Kasumi-1 (cell line): ENCODE measurements around the gene CD300A.
A peak's percentile ranks its signal among the peaks of the same experiment; 100 is the strongest.

Experiments
- DNase-seq, 2 experiments: peaks; one replicate each; lab custom pipeline; 2025; lab: John Stamatoyannopoulos, UW

The CD300A gene

DNA sequence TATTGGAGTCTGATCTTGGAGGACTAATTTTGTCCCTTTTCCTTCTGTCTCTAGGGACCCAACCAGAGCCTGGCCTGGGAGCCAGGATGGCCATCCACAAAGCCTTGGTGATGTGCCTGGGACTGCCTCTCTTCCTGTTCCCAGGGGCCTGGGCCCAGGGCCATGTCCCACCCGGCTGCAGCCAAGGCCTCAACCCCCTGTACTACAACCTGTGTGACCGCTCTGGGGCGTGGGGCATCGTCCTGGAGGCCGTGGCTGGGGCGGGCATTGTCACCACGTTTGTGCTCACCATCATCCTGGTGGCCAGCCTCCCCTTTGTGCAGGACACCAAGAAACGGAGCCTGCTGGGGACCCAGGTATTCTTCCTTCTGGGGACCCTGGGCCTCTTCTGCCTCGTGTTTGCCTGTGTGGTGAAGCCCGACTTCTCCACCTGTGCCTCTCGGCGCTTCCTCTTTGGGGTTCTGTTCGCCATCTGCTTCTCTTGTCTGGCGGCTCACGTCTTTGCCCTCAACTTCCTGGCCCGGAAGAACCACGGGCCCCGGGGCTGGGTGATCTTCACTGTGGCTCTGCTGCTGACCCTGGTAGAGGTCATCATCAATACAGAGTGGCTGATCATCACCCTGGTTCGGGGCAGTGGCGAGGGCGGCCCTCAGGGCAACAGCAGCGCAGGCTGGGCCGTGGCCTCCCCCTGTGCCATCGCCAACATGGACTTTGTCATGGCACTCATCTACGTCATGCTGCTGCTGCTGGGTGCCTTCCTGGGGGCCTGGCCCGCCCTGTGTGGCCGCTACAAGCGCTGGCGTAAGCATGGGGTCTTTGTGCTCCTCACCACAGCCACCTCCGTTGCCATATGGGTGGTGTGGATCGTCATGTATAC lies 26.5 kb upstream of the CD300A start:
- no peak for DNase-seq

DNA sequence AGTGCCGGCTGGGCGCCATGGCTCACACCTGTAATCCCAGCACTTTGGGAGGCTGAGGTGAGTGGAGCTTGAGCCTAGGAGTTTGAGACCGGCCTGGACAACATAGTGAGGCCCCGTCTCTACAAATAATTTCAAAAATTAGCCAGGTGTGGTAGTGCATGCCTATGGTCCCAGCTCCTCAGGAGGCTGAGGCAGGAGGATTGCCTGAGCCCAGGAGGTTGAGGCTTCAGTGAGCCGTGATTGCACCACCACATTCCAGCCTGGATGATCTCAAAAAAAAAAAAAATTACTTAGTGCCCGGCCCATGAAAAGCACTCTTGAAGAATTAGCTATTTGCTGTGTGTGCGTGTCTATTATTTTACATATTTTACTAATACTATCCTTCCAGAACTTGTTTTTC lies 24.9 kb upstream of the CD300A start:
- no peak for DNase-seq

DNA sequence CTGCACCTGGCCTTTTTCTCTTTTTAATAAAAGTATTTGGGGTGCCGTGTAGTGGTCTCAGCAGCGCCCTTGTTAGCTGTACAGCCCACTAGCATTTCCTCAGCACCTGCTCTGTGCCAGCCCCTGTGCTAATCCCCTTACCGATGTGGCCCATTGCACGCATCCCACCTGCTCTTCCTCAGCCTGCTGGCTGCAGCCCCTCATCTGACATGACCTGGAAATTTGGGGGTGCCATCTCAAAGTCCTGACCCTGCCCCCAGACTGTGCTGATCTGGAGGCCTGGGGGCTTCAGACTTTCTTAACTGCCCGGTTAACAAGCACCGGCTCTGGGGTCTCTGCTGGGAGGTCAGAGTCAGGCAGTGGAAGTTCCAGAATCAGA lies 24.2 kb upstream of the CD300A start:
- no peak for DNase-seq

DNA sequence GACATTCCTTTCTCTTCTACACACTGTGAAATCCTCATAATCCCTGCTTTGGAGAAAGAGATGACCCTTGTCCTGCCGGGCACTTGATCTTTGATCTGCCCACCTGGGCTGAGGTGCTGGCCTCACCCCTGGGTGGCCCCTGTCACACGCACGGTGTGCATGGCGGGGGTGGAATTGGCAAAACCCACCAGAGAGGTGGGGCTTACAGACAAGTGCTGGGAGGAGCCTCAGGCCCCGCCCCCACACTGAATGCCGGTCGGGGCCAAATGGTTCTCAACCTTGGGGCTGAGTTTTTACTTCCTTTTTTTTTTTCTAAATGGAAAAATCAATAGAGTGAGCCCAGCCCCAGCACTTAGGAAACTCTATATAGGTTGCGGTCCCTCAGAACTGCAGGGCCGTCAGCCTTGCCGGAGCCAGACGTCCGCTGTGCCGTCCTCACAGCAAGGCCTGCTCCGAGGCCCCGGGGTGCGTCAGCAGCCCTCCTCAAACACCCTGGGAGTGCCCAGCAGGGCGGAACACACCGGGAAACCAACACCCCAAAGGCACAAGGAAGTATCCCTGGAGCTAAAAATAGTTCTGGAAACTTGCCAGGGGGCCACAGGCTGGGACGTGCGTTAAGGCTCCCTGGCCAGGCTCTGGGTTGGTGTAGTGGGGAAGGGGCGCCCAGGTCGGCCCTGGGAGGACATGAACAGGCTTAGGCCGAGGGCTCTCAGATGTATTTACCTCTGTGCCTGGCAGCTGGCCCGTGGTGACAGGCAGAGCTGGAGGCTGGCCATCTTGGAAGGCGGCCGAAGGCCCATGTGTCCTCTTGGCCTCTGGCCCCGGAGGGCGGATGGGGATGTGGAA lies 23.5 kb upstream of the CD300A start:
- DNase-seq = peak; percentile 89 to 90

DNA sequence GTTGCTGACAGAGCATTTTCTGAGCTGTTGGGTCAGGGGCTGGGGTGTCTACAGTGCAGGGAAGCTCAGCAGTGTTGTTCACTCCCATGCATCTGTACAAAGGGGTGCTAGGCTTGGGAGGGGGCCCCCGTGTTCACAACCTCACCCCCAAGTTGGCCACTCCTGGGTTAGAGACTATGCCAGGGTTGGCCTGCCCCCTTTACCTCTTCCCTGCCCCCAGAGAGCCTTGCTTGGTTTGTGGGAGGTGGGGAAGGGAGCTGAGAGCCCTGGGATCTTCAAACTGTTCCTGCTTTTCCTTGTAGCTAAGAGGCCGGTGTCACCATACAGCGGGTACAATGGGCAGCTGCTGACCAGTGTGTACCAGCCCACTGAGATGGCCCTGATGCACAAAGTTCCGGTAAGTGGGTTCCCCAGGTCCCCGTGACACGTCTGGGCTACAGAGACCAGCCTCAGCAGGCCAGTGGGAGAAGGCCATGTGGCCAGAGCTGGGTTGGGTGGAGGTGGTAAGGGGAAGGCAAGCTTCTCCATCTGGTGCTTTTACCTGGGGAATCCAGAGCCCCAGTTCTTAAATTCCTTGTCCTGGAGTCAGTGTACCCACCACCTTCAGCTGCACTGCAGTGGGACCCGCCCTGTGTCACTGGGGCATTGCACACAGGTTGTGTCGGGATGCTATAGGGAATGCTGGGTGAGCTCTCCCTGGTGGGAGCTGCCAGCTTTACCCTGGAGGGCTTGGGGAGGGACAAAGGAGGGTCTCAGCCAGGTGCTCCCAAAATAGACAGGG lies 22.7 kb upstream of the CD300A start:
- no peak for DNase-seq

DNA sequence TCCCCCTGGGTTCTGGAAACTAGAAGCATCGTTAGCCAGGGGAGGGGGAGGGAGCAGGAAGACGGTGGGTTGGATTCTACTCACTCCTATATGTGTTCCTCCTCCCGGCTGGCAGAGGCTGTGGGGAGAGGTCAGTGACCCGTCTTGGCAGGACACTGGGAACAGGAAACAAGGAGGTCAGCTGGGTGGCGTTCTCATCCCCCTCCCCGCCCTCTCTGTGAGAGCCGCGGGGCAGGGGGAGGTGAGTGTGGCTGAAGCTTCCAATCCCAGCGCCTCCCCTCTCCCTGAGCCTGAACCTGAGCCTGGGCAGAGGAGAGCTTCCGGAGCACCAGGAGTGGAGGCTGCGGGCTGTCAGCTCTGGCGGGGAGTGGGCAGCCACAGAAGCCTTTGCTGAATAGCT lies 22.0 kb upstream of the CD300A start:
- no peak for DNase-seq

DNA sequence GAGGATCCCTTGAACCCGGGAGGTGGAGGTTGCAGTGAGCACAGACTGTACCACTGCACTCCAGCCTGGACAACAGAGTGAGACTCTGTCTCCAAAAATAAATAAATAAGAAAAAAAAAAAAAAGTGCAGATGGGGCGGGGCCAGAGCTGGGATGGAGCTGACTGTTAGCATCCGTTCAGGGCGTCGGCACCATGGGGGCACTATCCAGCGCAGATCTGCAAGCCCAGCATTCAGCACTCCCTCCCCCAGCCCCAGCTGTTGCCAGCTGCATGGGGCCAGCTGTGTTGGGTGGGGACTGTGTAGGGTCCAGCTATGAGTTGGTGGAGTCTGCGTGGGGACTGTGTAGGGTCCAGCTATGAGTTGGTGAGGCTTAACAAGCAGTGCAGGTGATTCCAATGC lies 21.3 kb upstream of the CD300A start:
- no peak for DNase-seq

DNA sequence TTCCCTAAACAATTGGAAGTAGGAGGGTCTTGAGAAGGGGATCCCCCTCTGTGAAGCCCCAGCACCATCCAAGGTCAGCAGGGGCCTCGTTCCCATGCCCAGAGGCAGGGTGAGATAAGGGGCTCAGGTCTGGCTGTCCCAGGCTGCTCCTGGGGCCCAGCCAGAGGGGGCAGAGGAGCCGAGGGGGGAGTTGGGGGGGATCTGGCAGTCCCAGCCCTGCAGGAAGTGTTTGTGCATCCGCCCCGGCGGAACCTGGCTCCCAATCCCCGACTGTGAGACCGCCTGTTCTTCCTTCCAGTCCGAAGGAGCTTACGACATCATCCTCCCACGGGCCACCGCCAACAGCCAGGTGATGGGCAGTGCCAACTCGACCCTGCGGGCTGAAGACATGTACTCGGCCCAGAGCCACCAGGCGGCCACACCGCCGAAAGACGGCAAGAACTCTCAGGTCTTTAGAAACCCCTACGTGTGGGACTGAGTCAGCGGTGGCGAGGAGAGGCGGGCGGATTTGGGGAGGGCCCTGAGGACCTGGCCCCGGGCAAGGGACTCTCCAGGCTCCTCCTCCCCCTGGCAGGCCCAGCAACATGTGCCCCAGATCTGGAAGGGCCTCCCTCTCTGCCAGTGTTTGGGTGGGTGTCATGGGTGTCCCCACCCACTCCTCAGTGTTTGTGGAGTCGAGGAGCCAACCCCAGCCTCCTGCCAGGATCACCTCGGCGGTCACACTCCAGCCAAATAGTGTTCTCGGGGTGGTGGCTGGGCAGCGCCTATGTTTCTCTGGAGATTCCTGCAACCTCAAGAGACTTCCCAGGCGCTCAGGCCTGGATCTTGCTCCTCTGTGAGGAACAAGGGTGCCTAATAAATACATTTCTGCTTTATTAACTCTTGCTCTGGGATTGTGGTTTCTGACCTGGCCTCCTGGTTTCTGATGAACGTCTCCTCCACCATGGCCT lies 19.6 kb upstream of the CD300A start:
- DNase-seq = peak; percentile 79 to 88

DNA sequence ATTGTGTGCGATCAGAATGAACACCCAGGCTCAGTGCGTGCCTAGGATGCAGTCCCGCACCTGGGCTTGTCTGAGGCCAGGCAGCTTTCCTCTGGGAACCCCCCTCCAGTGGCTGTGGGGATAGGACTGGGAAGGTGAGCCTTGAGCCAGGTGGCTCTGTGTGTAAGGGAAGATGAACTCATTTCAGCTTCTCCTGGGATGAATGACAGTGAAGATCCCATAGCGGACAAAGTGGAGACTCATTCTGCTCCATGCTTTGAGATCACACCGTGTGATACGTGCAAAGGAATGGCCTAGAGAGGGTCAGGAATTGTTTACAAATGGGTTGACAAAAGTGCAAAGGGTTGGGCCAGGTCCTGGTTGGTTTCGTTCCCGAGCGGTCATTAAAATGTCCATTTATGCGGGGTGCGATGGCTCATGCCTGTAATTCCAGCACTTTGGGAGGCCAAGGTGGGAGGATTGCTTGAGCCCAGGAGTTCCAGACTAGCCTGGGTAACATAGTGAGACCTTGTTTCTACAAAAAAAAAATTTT lies 18.7 kb upstream of the CD300A start:
- no peak for DNase-seq

DNA sequence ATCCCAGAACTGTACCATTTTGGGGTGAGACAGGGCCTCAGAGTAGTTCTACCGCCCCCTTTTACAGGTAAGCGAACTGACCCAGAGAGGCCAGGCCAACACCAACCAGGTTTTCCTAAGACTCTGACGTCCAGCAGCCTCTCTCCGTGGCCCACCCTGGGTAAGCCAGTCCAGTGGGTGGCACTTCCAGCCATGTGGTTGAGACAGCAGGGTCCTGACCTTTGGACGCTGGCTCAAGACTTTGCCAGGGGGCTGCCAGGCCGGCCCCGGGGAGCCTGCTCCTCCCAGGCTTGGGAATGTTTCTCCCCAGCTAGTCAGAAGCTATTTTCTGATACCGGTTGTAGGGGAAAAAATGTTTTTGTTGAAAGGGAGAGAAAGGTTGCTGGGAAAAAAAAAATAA lies 17.7 kb upstream of the CD300A start:
- DNase-seq = no peak

DNA sequence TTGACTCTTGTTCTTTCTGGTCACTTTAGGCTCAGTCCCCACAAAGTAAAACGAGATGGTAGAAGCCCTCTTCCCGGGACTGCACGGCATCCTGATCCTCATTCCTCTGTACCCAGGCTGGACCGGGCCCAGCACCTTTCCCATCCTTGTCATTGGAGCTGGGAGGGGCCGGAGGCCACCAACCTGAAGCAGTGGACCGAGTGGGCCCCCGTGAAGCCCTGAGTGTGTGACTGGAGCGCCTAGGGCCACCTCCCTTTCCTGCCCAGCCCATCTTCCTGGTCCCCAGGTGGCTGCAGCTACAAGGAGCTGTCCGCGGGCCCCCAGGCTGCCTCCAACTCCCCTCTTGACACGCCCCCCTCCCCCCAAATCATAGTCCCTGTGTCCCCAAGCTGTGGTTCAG lies 17.1 kb upstream of the CD300A start:
- no peak for DNase-seq

DNA sequence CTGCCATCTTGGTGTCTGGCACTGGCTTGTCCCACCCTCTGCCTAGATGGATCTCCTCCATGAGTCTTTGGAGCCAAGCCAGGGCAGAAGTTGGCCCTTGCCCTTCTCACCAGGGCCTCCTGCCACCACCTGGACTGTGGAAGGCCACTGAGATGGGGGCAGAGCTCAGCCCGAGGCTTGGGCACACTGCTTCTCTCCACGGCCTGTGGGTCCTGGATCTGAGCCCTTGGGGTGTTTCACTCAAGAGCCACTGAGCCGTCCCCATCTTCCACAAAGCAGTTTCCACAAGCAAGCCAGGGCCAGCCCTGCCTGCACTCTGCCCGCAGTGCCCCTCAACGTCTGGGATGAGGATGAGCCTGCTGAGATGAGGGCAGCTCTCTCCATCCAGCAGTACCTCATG lies 16.7 kb upstream of the CD300A start:
- no peak for DNase-seq

DNA sequence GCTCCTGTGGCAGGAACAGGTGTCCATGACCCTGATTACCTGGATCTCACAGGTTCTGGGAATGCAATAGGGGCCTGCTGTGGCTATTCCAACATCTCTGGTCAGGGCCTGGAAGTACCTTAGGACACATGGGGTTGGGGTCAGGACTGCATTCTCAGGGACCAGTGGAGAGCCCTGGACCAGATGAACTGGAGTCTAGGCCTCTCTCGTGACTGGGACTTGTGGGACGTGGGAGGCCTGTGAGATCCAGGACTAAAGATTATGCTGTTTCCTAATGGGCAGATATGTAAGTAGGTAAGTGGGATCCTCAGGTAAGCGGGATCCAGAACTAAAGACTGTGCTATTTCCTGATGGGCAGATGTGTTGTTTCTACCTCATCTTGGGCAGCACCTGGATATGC lies 16.2 kb upstream of the CD300A start:
- no peak for DNase-seq

DNA sequence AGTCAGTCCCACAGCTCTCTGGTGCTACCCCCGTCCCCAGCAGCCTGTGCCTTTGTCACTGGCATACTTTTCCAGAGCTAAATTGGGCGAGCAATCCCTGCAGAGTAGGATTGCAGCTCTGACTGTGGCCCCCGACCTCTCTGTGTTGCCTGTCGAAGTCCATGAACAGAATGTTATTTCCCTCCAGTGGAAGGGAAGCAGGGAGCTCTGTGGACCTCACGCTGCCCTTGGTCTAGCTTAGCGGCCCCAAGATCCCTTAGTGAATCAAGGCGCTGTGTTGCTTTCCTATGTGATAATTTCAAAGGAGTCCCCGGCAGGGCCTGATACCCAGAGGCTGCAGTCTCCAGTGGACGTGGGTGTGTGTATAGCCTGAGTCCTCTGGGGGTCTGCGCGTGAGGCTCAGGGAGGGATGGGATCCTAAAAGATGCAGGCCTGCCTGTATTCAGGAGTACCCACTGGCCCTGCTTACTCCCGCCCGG lies 15.5 kb upstream of the CD300A start:
- no peak for DNase-seq

DNA sequence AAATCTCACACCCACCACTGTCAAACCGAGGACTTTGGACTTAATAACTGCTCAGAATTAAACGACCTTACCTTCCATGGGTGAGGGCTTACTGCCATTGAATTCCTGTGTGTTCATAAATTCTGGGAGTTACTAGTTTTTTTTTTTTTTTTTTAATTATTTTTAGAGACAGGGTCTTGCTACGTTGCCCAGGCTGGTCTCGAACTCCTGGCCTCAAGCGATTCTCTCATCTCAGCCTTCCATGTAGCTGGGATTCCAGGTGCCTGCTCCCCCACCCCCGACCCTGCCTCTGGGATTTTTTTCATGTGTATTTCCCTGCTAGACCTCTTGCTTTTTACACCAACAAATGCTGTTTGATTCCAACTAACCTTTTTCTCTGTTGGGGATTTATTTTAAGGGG lies 14.9 kb upstream of the CD300A start:
- no peak for DNase-seq

DNA sequence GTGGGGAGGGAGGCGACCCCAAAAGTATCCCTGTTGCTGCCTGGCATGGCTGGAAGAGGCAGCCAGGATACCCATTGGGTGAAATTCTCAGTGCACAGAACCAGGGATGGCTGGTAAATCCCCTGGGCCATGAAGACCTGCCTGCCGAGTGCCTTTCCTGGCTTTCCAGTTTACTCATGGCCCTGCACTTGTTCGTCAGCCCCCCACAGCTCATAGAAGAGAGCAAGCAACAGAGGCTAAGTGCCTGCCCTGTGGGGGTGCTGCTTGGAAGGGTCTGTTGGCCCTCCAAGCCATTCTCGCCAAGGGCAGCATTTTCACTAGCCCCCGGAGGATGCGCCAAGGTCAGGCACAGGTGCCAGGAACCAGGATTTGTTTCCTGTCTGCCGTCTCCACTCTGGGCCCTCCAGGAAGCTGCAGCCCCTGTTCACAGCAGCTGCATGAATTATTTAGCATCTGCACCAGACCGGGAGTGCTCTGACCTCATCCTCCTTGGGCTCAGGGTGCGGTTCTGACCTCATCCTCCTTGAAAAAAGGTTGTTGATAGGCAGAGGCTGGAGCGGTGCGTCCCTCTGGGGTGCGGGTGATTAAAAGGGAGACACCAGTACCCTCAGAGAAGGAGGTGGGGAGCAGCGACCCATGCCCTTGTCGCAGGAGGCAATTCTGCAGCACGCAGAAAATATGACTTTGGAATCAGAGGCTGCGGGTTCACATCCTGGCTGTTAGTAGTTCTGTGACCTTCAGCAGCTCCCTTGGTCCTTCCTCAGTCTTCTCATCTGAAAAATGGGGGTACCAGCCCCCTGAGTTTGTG lies 14.2 kb upstream of the CD300A start:
- no peak for DNase-seq

DNA sequence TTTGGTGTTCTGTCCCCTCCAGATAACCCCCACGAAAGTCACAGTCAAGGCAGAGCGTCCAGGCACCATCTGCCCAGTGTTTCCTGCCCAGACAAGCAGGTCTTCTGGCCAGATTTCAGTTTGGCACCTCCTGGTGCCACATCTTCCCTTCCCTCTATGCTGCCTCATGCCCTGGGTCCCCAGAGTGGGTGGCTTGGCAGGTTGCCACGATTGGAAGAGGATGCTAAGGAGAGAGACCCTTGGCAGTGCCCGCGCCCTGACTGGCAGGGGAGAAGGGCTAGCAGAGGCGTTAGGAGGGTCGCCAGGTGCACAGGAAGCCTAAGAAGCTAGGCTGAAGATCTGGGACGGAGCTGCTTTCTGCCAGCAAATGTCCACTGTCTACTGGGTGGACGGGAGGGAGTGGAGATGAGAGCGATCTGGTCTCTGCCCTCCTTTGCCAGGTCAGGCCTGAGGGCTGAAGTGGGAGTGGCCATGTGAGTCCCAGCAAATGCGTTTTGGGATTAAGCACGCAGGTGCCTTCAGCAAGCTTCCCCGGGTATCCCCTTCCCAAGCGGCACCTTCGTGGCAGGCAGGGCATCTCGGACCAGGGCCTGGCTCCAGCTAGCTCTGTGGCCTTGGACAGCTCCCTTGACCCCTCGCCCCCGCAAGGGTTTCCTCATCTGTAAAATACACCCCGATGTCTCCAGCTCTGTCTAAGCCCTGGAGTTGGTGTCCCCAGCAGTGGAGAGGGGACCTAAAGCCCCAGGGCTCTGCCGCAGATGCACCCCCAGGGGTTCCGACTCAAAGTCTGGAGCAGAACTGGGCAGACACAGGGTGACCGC lies 13.4 kb upstream of the CD300A start:
- no peak for DNase-seq

DNA sequence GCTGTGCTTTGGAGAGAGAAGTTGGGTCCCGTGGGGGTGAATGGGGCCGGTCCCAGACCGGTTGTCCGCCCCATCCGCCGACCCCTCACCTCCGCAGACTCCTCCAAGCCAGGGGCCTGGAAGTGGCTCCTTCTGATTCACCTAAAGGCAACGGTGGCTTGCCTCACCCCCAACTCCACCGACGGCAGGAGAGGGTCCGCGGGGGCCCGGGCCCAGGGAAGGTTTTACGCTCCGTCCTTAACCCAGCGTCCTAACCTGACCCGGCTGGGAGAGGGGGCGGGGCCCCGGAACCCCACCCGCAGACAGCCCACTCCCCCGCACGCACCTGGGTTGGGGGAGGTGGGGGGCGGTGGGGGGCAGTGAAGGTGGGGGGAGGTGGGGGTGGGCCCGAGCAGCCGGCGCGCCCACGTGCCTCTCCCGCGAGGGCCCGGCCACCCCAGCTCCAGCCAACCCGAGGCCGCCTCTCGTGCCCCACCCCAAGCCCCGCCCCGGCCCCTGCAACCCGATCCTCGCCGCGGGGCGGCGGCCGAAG lies 12.7 kb upstream of the CD300A start:
- peak; percentile 89 to 93 for DNase-seq
